ENCODE data around the gene FRK. TPM values are rescaled to one million over a fixed set of nuclear protein-coding genes. Genes with fewer than 3 reads are reported as not detected.

The FRK gene
- total RNA-seq, 1 donor from 2014 or later: 8.1 TPM

DNA sequence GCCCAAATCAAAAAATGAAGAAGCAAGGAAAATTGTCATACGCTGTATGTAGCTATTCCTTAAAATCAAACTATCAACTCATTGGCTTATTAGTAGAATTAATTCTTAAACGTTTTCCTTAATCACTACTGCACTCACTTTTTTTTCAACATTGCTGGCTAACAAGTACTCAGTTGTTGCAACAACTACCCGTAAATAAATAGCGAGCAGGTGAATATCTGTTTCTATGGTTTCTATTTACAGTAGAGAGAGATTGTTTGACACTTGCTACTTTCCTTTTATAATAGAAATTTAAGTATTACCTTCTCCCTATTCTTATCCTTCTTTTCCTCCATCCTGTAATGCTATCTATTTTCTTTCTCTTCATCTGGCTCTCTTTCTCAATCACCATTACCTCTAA lies 25.1 kb downstream of the FRK start:
- no peak for DNase-seq (ENCODE audit: low read depth)
- no peak overlapping the region for H3K4me3 ChIP-seq (ENCODE audit: low read depth, low read length)
- no peak for TF ChIP-seq CTCF (conservative IDR thresholded peaks at IDR 0.05; ENCODE audit: low read depth, low read length)

DNA sequence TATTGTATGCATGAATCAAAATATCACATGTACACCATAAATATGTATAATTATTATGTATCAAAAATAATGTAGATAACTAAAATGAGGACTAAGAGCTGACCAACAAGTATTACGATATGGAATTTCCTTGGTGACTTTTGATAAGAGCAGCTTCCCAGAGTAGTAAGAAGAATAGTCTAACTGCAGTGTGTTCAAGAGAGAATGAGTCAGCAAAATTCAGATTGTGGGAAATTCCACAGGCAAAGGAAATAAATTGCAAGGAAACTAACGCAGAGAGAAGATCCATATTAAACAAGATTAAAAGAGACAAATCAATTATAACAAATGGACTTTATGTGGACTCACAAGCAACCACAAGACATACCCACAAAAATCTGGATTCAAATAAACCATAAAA lies 26.4 kb downstream of the FRK start:
- no peak for DNase-seq (ENCODE audit: low read depth)
- no peak for TF ChIP-seq CTCF (conservative IDR thresholded peaks at IDR 0.05; ENCODE audit: low read depth, low read length)
- no peak overlapping the region for H3K4me3 ChIP-seq (ENCODE audit: low read depth, low read length)

DNA sequence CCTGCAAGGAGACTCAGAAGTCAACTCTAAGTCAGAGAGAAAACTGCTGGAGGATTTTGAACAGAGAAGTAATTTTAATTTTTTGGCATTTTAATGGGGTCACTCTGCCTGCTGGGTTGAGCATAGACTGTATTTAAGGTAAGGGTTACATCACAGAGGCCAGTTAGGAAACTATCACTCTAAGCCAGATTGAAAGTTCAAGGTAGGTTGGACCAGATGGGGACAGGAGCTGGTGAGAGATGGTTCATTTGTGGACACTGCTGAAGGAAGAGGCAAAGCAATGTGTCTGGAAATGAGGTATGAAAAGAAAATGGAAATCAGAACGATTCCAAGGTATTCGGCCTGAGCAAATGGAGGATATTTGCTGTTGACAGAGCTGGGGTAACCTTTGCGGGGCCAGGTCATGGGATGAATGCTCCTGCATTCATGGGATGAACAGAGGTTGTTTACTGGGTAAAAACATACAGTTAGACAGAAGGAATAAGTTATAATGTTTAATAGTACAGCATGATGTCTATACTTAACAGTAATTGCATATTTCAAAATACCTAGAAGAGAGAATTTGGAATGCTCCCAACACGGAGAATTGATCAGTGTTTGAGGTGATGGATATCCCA lies 26.9 kb downstream of the FRK start:
- no peak for TF ChIP-seq CTCF (conservative IDR thresholded peaks at IDR 0.05; ENCODE audit: low read depth, low read length)
- no peak for DNase-seq (ENCODE audit: low read depth)
- no peak overlapping the region for H3K4me3 ChIP-seq (ENCODE audit: low read depth, low read length)

DNA sequence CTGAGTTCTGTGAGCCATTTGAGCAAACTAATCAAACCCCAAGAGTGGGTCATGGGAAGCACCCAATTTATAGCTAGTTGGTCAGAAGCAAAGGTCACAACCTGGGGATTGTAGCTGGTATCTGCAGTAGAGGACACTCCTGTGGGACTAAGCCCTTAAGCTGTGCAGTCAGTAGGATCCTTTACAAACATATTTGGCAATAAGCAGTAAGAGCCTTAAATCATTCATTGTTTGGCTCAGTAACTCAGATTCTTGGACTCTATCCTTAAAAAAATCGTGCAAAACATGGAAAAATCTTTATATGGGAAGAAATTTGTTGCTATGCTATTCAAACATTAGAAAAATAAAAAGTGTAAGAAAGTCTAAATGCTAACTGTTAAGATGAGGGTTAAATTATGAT lies 29.9 kb downstream of the FRK start:
- no peak for TF ChIP-seq CTCF (conservative IDR thresholded peaks at IDR 0.05; ENCODE audit: low read depth, low read length)

DNA sequence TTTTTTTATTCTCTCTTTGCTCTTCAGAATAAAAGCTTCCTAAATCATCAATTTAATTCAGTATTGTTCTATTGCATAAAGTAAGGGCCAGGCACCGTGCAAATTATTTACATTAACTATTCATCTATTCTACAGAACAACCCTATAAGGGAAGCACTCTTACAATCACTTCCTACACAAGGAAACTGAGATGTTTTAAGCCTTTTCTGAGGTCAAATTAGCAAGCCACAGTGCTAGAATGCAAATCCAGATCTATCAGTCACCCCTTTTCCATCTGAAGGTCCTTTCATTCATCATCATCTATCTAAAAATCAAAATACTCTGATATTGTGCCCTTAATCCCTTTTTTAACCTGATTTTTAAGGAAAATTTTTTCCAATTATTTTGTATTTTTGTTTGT lies 31.2 kb downstream of the FRK start:
- no peak for TF ChIP-seq CTCF (conservative IDR thresholded peaks at IDR 0.05; ENCODE audit: low read depth, low read length)
- H3K4me3 ChIP-seq (ENCODE audit: low read depth, low read length): no peak overlapping the region

More for the DNA sequence above, 29.9 kb downstream of the FRK start:
- no peak for DNase-seq (ENCODE audit: low read depth)
- no peak overlapping the region for H3K4me3 ChIP-seq (ENCODE audit: low read depth, low read length)

GRCh38 chr6:116028233-116028632 lies 32.5 kb downstream of the FRK start:
- H3K4me3 ChIP-seq (ENCODE audit: low read depth, low read length): no peak overlapping the region
- no peak for DNase-seq (ENCODE audit: low read depth)
- no peak for TF ChIP-seq CTCF (conservative IDR thresholded peaks at IDR 0.05; ENCODE audit: low read depth, low read length)

More for the DNA sequence above, 31.2 kb downstream of the FRK start:
- DNase-seq (ENCODE audit: low read depth): no peak

DNA sequence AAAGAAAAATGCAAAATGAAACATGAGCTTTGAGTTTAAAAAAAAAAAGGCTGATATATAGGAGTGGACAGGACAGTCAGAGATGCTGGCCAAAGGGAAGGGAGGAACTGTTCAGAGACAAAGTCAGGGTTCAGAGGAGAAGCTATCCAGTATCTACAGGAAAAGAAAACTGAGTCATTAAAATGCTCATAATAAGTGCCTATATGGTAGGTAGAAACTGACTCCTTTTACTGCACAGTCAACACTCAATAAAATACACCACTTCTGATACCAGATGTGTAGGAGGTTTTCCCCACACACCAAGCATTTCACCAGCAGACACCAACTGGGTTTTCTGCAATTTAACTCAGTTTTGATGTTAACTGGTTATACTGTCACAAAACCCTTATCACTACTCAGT lies 32.9 kb downstream of the FRK start:
- no peak for DNase-seq (ENCODE audit: low read depth)
- no peak for TF ChIP-seq CTCF (conservative IDR thresholded peaks at IDR 0.05; ENCODE audit: low read depth, low read length)
- H3K4me3 ChIP-seq (ENCODE audit: low read depth, low read length): no peak overlapping the region
